ENCODE measurements around the gene ARHGAP28.
"Not testable (repeated sequence)": the region's sequence is repeated elsewhere in the genome, so short reads cannot be mapped to it uniquely, and the experiment has no call there.

The ARHGAP28 gene

DNA sequence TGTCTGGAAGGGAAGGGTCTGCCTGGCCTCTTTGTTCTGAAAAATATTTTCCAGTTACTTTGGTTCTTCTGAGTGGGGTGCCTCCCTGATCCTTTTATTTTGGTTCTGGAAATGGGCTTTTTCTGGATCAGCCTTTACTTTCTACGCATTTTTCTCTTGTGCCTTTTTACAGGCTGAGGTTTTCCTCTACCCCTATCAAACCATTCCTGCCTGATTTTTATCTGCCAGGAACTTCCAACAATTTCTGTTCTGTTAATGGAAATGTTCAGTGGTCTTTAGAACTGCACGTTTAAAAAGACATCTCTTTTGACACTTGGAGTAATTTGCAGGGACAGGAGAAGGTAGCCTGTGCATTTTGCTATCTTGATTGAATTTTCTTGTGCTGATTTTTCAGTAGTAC is 113.8 kb downstream of the ARHGAP28 start:
- H3K4me3 ChIP-seq (ENCODE audit: severe bottlenecking): no peak overlapping the region
- ATAC-seq (ENCODE audit: low read depth) (no peak), DNase-seq (ENCODE audit: low spot score) (no peak)
- no peaks in the 10 kb centered on the region for H3K27me3 ChIP-seq (ENCODE audit: insufficient read depth, poor library complexity, severe bottlenecking)
- H3K4me1 ChIP-seq (ENCODE audit: insufficient read depth, poor library complexity, severe bottlenecking): no peaks in the 10 kb centered on the region
- TF ChIP-seq, protein P1, sequence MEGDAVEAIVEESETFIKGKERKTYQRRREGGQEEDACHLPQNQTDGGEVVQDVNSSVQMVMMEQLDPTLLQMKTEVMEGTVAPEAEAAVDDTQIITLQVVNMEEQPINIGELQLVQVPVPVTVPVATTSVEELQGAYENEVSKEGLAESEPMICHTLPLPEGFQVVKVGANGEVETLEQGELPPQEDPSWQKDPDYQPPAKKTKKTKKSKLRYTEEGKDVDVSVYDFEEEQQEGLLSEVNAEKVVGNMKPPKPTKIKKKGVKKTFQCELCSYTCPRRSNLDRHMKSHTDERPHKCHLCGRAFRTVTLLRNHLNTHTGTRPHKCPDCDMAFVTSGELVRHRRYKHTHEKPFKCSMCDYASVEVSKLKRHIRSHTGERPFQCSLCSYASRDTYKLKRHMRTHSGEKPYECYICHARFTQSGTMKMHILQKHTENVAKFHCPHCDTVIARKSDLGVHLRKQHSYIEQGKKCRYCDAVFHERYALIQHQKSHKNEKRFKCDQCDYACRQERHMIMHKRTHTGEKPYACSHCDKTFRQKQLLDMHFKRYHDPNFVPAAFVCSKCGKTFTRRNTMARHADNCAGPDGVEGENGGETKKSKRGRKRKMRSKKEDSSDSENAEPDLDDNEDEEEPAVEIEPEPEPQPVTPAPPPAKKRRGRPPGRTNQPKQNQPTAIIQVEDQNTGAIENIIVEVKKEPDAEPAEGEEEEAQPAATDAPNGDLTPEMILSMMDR (IDR thresholded peaks at IDR 0.05; ENCODE audit: poor library complexity, severe bottlenecking): no peak
- H3K36me3 ChIP-seq (ENCODE audit: low read depth): no peaks in the 10 kb centered on the region
- H3K9me3 ChIP-seq (ENCODE audit: severe bottlenecking): no peaks in the 10 kb centered on the region
- H3K27ac ChIP-seq (ENCODE audit: poor library complexity, severe bottlenecking): no peak overlapping the region

DNA sequence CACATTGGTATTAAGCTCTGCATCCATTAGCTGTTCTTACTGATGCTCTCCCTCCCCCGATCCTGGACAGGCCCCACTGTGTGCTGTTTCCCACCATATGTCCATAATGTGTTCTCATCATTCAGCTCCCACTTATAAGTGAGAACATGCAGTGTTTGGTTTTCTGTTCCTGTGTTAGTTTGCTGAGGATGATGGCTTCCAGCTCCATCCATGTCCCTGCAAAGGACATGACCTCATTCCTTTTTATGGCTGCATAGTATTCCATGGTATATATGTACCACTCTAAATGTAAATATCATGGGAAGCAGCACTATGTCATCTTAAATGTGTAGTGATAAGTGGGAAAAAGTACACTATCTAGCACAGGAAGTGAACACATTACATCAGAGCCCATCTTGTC is 116.0 kb downstream of the ARHGAP28 start:
- H3K9me3 ChIP-seq (ENCODE audit: severe bottlenecking); H3K27ac ChIP-seq (ENCODE audit: poor library complexity, severe bottlenecking); H3K36me3 ChIP-seq (ENCODE audit: low read depth); H3K4me3 ChIP-seq (ENCODE audit: severe bottlenecking); H3K4me1 ChIP-seq (ENCODE audit: insufficient read depth, poor library complexity, severe bottlenecking); H3K27me3 ChIP-seq (ENCODE audit: insufficient read depth, poor library complexity, severe bottlenecking); ATAC-seq (ENCODE audit: low read depth); DNase-seq (ENCODE audit: low spot score): not testable (repeated sequence)

DNA sequence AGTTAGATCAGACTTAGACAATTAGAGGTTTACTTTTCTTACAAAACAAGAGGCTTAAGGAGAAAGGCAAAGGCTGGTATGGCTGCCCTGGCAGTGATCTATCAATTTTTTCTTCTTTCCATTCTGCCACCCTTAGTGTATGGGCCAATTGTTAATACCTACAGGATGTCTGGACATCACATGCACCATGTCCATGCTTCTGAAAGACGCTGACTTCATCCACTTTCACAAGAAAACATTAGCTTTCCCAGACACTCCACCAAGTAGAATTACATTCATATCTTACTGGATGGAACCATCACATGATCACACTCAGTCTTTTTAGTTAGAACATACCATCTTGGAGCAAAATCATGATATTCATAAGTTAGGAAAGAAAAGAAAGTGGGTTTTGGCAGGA is 120.9 kb downstream of the ARHGAP28 start:
- no peaks in the 10 kb centered on the region for H3K27me3 ChIP-seq (ENCODE audit: insufficient read depth, poor library complexity, severe bottlenecking)
- no peak overlapping the region for H3K4me3 ChIP-seq (ENCODE audit: severe bottlenecking)
- ATAC-seq (ENCODE audit: low read depth) (no peak), DNase-seq (ENCODE audit: low spot score) (no peak)
- no peak overlapping the region for H3K27ac ChIP-seq (ENCODE audit: poor library complexity, severe bottlenecking)
- no peaks in the 10 kb centered on the region for H3K9me3 ChIP-seq (ENCODE audit: severe bottlenecking)
- no peaks in the 10 kb centered on the region for H3K4me1 ChIP-seq (ENCODE audit: insufficient read depth, poor library complexity, severe bottlenecking)
- TF ChIP-seq, protein P1 (IDR thresholded peaks at IDR 0.05; ENCODE audit: poor library complexity, severe bottlenecking): no peak
- no peaks in the 10 kb centered on the region for H3K36me3 ChIP-seq (ENCODE audit: low read depth)

DNA sequence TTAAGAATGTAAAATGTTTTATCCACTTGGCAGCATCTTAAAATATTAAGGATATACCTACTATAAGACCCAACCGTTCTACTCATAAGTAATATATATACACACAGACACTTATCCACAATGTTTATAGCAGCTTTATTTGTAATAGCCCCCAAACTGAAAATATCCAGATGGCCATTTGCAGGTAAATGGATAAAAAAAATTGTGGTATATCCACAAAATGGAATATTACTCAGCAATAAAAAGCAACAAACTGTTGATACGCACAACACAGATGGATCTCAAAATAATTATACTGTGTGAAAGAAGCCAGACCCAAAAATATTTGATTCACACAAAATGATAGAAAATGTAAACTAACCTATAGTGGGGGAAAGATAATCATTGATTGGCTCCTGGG is 122.0 kb downstream of the ARHGAP28 start:
- Histone ChIP-seq H3K27ac (ENCODE audit: poor library complexity, severe bottlenecking) (no peak overlapping the region), H3K27me3 (ENCODE audit: insufficient read depth, poor library complexity, severe bottlenecking) (no peaks in the 10 kb centered on the region), H3K36me3 (ENCODE audit: low read depth) (no peaks in the 10 kb centered on the region), H3K9me3 (ENCODE audit: severe bottlenecking) (no peaks in the 10 kb centered on the region), H3K4me1 (ENCODE audit: insufficient read depth, poor library complexity, severe bottlenecking) (no peaks in the 10 kb centered on the region), H3K4me3 (ENCODE audit: severe bottlenecking) (no peak overlapping the region)
- ATAC-seq (ENCODE audit: low read depth) (no peak), DNase-seq (ENCODE audit: low spot score) (no peak)
- TF ChIP-seq, protein P1 (IDR thresholded peaks at IDR 0.05; ENCODE audit: poor library complexity, severe bottlenecking): no peak

DNA sequence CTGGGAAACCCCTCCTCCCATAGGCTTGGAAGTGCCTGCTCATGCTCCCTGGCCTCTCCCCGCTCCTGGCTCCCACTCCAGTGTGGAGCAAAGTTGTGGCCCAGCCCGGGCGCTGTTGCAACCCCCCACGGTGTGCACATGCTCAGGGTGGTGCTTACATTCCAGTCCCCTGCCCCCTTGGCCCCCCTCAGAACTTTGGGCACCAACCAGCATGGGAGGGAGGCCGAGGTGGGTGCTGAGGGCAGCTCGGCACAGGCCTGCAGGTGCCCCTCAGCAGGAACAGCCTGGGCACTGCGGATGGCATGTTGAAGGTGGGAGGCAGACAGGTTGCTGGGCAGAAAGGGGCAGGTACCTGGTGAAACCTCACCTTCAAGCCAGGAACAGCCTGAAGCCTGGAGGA is 125.3 kb downstream of the ARHGAP28 start:
- DNase-seq (ENCODE audit: low spot score): no peak
- no peaks in the 10 kb centered on the region for H3K4me1 ChIP-seq (ENCODE audit: insufficient read depth, poor library complexity, severe bottlenecking)
- H3K36me3 ChIP-seq (ENCODE audit: low read depth): no peaks in the 10 kb centered on the region
- H3K4me3 ChIP-seq (ENCODE audit: severe bottlenecking): no peak overlapping the region
- H3K9me3 ChIP-seq (ENCODE audit: severe bottlenecking): no peaks in the 10 kb centered on the region
- no peak overlapping the region for H3K27ac ChIP-seq (ENCODE audit: poor library complexity, severe bottlenecking)
- ATAC-seq (ENCODE audit: low read depth): no peak
- TF ChIP-seq, protein P1 (IDR thresholded peaks at IDR 0.05; ENCODE audit: poor library complexity, severe bottlenecking): no peak
- no peaks in the 10 kb centered on the region for H3K27me3 ChIP-seq (ENCODE audit: insufficient read depth, poor library complexity, severe bottlenecking)

All from RWPE2 (cell line).